ENCODE results near the gene SPRR2D.
"Not testable (repeated sequence)": the region's sequence is repeated elsewhere in the genome, so short reads cannot be mapped to it uniquely, and the experiment has no call there.

The SPRR2D gene

DNA sequence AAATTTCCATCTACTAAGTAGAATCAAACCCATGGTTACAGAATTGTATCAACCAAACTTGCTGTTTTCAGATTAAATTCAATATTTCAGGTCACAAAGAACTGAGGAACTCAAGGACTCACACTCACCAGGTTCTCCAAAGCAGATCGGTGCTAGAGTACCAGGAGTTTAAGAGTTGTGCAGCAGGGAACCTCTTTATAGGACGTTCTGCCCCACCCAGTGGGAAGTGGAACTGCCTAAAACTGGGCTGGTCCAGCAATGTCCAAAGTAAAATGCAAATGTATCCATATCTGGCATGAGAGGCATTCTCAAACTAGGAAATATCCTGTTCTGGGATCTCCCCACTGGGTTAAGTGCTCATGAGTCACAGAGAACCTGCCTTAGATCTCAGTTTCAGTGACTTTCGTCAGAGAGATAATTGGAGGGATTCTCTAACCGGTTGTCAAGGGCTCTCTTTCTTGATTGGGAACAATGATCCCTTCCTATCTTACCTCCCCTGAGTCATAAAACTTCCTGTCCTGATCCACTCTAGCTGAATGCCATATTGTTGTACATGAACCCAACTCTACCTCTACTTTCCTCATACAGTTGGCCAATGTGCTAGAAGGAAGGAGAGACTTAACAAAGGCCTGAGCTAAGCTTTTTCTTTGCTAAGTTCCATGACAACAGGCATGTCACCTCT, at the start of gene SPRR2D:
Gene SPRR2D, minus strand, starts transcription at position 171 of the 682 bp plus-strand sequence. CDS start 774 bp downstream, outside the sequence.
- DNase-seq (ENCODE audit: low read depth in 2 of 2), result no peak

DNA sequence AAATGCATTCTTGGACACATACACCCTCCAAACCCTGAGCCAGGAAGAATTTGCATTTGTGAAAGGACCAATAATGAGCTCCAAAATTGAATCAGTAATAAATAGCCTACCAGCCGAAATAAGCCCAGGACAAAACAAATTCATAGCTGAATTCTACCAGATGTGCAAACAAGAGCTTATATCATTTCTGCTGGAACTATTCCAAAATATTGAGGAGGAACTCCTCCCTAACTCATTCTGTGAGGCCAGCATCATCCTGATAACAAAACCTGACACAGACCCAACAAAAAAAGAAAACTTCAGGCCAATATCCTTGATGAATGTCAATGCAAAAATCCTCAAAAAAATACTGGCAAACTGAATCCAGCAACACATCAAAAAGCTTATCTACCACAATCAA, 46.7 kb upstream of the SPRR2D start:
- no peak for DNase-seq (ENCODE audit: low read depth in 2 of 2)

DNA sequence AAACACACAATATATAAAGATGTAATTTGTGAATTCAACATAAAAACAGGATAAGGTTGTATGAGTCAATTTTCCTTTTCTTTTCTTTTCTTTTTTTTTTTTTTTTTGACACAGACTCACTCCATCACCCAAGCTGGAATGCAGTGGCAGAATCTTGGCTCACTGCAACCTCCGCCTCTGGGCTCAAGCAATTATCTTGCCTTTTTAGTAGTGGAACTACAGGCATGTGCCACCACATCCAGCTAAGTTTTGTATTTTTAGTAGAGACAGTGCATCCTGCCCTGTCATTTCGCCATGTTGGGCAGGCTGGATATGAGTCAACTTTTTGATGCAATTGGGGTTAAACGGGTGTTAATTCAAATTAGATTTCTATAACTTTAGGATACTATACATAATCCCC, 40.8 kb upstream of the SPRR2D start:
- DNase-seq (ENCODE audit: low read depth in 2 of 2), result no peak

DNA sequence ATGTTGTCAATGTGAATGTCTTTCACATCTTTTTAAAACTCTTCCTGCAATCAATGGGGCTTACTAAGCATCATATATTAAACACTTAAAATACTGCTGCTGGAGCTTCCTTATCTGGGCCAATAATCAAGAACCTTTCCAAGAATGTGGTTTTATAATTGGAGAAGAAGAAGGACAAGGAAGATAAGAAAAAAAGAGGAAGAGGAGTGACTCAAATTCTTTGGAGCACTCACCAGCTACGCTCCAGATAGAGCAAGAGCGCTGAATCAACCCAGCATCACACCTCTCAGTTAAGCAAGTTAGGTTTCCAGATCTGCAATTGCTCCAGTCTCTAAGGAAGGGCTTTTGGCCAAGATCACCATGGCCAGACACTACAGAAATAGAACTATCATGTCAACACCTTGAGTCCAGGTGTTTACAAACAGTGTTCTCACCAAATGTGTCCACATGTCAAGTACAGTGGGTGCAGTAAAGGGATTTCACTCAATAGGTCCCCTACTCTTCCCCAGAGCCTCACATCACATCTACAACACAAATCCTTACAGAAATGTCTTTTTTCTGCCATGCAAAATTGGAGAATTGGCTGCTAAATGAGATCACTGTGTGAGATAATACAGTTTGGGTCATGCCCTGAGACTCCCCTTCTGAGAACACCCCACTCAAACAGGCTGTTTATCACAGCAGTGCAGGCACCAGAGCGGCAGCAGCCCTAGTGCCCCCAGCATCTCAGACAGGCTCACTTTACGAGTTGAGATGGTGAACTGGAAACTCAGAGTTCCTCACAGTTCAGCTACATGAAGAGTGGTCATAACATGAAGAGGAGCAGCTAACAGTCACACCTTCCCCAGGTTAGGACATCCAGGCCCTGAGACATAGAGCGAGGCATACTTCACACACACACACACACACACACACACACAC, 32.1 kb upstream of the SPRR2D start:
- DNase-seq (ENCODE audit: low read depth in 2 of 2), result no peak

DNA sequence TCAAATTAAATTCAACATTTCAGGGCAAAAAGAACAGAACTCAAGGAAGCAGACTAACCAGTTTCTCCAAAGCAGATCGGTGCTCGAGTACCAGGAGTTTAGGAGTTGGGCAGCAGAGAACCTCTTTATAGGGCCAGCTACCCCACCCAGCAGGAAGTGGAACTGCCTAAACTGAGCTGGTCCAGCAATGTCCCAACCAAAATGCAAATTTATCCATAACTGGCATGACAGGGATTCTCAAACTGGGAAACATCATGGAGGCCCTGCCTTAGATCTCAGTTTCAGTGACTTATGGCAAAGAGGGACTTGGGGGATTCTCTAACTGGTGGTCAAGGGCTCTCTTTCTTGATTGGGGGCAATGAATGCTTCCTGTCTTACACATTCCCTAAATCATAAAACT, 30.6 kb upstream of the SPRR2D start, which contains the start of gene SPRR2B:
Gene SPRR2B, minus strand, starts transcription at position 101 of the 400 bp plus-strand sequence. CDS start 772 bp downstream, outside the sequence.
- DNase-seq (ENCODE audit: low read depth in 2 of 2), result no peak

DNA sequence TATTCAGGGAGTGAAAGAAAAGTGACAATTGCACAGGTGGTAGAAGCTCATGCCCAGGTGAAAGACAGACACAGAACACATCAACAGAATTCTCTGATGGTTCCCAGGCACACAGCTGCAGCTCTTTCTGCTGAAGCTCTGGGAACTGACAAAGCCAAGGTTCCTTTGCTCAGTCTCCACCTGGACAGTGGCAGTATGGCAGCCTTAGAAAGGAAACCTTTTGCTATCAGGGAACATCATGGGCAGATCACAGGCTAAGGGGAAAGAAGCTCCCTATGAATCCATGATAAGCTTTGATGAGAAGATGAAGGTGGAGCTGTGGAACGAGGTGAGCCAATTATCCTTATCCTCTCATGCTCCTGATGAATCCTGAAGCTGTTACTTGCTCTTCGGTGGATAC, 29.3 kb upstream of the SPRR2D start:
- DNase-seq (ENCODE audit: low read depth in 2 of 2), result no peak

DNA sequence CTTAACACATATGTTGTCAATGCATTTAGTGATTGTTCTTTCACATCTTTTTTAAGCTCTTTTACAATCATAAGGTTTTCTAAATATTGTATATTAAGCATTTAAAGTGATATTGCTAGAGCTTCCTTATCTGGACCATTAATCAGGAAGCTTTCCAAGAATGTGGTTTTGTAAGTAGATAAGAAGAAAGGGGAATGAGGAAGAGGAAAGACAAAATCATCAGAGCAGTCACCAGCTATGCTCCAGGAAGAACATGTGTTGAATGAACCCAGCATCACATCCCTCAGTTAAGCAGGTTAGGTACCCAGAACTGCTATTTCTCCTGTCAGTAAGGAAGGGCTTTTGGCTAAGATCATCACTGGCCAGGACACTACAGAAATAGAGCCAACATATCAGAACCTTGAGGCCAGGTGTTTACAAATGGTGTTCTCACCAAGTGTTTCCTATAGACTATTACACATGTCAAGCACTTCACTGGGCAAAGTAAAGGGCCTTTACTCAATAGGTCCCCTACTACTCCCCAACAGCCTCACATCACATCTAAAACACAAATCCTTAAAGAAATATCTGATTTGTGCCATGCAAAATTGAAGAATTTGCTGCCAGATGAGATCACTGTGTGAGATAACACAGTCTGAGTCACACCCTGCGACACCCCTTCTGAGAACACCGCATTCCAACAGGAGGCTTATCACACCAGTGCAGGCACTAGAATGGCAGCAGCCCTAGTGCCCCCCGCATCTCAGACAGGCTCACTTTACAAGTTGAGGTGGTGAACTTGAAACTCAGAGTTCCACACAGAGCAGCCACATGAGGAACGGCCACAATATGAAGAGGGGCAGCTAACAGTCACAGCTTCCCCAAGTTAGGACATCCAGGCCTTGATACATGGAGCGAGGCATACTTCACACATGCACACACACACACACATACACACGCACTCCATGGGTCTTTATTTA, 18.2 kb upstream of the SPRR2D start:
- DNase-seq (ENCODE audit: low read depth in 2 of 2), result no peak

DNA sequence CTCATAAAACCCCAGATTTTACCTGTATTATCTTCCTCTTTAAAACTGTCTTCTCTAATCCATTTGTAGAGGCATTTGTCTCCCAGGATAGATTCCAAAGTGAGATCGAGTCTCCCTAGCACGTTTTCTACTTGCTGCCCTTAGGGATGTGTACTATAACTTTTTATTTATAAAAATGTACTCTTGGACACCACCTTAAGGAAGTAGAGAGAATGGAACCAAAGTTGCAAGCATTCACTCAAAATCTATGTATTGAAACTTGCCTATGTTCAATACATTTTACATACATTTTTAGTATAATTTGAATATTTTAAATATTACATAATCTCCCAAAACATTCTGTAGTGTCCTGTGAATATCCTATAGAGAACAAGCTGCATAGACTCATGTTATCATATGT, 17.2 kb upstream of the SPRR2D start:
- no peak for DNase-seq (ENCODE audit: low read depth in 2 of 2)

DNA sequence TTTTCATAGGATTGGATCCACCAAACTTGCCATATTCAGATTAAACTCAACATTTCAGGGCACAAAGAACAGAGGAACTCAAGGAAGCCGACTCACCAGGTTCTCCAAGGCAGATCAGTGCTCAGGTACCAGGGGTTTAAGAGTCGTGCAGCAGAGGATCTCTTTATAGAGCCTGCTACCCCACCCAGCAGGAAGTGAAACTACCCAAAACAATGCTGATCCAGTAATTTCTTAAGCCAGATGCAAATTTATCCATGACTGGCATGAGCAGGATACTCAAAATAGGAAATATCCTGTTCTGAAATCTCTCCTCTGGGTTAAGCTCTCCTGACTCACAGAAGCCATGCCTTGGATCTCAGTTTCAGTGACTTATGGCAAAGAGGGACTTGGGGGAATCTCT, 16.5 kb upstream of the SPRR2D start, which contains the start of gene SPRR2A:
Gene SPRR2A, minus strand, starts transcription at position 138 of the 400 bp plus-strand sequence. CDS start 777 bp downstream, outside the sequence.
- no peak for DNase-seq (ENCODE audit: low read depth in 2 of 2)

DNA sequence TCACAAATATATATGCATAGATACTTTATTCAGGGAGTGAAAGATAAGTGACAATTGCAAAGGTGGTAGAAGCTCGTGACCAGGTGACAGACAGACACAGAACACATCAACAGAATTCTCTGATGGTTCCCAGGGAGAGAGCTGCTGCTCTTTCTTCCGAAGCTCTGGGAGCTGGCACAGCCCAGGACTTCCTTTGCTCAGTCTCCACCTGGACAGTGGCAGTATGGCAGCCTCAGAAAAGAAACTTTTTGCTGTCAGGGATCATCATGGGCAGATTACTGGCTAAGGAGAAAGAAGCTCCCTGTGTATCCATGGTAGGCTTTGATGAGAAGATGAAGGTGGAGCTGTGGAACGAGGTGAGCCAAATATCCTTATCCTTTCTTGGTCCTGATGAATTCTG, 15.2 kb upstream of the SPRR2D start:
- not testable (repeated sequence) for DNase-seq (ENCODE audit: low read depth in 2 of 2)

DNA sequence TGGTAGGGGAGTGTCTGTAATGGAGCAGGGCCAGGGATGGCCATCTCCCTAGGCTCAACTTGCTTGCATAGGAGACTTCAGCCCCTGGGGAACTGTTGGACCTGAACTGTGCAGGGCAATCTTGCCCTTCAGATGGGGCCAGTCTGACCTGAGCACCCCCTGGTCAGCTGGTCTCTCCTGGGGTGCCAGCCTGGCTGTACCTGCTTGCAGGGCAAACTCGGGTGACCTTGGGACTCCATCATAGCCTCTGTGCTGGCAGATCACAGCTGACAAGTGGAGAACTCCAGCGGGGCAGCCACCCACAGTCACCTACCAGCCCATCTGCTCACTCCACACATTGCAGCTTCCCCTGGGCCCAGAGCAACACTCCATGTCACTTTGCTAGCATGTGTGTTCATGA, 8.3 kb upstream of the SPRR2D start:
- DNase-seq (ENCODE audit: low read depth in 2 of 2), result no peak

DNA sequence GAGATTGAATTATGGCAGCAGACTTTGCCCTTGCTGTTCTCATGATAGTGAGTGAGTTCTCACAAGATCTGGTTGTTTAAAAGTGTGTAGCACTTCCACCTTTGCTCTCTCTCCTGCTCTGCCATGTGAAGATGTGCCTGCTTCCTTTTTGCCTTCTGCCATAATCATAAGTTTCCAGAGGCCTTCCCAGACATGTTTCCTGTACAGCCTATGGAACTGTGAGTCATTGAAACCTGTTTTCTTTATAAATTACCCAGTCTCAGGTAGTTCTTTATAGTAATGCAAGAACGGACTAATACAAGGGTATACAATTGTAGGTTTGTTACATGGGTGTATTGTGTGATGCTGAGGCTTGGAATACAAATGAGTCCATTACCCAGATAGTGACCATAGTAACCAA, 5.7 kb downstream of the SPRR2D start:
- no peak for DNase-seq (ENCODE audit: low read depth in 2 of 2)

DNA sequence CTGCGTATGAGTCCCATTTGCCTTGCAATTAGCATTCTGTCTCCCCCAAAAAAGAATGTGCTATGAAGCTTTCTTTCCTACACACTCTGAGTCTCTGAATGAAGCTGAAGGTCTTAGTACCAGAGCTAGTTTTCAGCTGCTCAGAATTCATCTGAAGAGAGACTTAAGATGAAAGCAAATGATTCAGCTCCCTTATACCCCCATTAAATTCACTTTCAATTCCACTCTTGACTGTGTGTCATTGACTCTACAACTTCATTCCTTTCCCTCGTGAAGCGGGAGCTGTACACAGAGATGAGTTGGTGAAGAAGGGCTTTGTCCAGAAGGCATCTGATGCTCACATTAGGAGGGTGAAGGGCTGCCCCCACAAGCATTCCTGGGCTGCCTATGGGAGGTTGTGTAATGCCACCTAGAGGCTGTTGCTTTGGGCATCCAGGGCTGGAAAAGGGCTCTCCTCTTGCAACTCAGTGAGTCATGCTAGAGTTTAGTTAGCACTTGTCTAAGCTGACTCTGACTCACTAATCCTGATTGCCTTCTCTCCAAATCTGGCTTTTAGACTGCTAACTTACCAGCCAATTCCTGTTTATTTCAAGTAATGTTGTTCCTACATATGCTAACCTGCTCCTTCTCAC, 8.1 kb downstream of the SPRR2D start:
- DNase-seq (ENCODE audit: low read depth in 2 of 2), result no peak

DNA sequence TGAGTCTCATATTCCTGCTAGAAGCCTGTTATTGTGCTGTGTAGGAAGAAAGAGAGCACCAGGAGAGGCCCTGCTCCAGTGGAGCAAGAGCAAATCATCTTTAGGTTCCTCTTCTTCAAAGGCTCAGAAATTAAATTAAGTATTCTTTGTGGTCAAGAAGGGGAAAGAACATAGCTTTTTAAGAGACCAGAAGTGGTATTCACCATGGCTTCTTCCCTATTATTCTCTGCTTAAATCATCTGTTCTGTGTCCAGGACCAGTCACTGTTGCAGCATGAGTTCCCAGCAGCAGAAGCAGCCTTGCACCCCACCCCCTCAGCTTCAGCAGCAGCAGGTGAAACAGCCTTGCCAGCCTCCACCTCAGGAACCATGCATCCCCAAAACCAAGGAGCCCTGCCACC, 8.8 kb downstream of the SPRR2D start:
- DNase-seq (ENCODE audit: low read depth in 2 of 2), result no peak

DNA sequence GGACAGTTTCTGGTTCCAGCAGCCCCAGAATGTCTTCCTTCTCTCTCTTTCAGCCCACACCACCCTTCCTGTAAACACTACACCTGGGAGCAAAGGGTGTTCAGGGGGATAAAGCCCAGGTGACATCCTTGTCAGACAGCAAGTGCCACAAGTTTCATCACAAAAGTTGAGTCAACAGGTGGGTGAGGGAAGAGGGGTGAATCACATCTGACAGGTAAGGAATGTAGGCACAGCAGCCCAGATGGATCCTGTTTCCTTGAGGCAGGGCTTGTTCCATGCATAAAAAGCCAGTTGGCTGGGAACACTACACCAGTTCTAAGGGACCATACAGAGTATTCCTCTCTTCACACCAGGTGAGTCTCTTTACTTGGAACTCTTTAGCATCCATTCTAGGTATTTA, 10.0 kb downstream of the SPRR2D start, which contains the start of gene SPRR1B:
Gene SPRR1B, plus strand, starts transcription at position 309 of the 400 bp plus-strand sequence. CDS start 1,143 bp downstream, outside the sequence.
- no peak for DNase-seq (ENCODE audit: low read depth in 2 of 2)

DNA sequence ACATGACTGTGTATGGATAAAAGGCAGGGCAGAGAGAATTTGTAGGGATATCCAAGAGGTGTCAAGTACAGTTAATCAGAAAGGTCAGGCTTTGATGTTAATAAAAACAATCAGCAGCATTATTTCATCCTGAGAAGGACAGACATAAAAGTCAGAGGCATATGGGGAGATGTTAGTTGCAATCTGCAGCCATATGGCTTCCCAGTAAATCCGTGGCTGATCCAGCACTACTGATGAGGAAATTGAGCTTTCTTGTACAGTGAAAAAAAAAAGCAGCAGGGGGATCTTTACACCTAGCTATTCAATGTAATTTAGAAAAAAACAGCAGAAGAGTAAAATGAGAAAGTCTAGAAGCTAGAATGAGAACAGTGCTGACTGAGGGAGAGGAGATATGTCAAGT, 12.2 kb downstream of the SPRR2D start:
- DNase-seq (ENCODE audit: low read depth in 2 of 2), result no peak

DNA sequence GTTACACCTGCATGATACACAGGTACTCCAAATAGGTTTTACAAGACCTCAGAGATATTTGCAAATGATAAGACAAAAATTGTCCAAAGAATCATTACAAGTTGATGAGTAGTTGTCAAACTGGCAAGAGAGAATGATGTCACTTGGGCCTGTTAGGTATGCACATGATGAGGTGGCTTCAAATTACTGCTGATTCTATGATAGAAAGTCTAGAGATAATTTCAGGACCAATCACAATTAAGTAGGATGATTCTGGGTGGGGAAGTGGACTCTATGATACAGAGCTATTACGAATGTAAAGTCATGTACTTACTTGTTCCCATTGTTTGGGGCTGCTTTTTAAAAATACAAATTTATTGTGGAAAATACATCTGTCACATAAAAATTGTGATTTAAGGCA, 15.1 kb downstream of the SPRR2D start:
- DNase-seq (ENCODE audit: low read depth in 2 of 2), result no peak

DNA sequence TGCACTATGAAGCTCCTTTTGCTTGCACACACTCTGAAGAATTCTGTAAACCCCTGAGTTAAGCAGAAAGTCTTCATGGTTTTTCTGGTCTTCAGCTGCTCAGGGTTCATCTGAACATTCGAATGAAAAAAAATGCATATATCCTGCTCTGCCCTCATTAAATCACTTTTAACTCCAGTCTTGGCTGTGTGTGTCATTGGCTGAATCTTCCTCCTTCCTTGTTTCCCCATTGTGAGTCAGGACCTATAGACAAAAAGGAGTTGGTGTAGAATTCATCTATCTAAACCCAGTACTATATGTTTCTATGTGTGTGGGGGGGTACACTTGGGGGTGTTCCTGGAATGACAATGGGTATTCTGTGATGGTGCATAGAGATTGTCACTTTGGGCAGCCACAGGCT, 16.5 kb downstream of the SPRR2D start:
- DNase-seq (ENCODE audit: low read depth in 2 of 2), result no peak

DNA sequence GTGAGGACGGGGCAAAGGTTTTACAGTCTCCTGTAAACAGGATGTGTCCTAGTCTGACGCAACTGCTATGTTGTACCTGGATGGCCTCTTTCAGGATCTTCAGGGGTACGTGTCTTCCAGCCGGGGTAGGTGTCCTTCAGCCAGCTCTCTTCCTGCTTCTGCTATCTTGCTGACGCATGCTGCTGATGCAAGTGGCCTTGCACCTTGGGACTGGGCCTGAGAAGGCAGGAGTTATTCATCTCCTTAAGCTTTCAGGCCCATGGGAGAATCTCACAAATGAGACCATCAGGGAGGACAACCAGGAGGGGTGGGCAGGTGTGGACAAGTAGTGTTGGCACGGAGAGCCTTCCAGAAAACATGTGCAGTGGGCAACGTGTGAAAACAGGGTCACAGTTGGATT, 17.8 kb downstream of the SPRR2D start:
- DNase-seq (ENCODE audit: low read depth in 2 of 2), result no peak

DNA sequence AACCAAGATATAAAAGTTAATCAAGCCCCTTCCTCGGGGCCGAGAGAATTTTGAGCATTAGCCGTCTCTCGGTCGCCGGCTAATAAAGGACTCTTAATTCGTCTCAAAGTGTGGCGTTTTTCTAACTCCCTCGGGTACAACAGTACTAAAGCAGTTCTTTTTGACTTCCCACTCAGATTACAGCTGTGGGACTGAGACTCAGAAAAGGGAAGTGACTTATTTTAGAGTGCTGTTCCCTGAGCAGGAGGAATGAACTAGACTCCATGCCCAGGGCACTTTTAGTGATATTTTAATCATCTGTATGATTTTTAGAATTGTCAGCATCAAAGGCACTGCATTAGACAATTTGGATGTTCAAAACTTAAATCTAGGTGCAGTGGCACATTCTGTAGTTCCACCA, 18.6 kb downstream of the SPRR2D start:
- DNase-seq (ENCODE audit: low read depth in 2 of 2), result not testable (repeated sequence)

DNA sequence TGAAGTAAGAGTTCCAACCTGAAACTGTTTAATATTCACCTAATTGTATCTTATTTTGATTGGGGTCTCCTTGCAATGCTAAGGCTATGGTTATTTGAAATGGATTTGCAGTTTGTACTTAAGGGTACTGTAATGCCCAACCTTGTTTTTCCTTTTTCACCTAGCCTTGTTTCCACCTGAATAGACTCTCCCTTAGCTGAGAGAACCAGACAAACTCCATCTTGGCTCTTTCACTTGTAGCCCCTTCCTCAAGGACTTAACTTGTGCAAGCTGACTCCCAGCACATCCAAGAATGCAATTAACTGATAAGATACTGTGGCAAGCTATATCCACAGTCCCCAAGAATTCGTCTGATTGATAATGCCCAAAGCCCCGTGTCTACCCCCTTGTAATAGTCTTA, 19.1 kb downstream of the SPRR2D start:
- not testable (repeated sequence) for DNase-seq (ENCODE audit: low read depth in 2 of 2)

Data from stimulated activated CD4-positive, alpha-beta T cell treated with anti-CD3 and anti-CD28 coated beads, Interleukin-15, amount 100 ng/mL, for 48 hours (primary cell).